Keratinocyte (primary cell): Measurements from ENCODE around the gene MAPK8. TPM values are rescaled to one million over a fixed set of nuclear protein-coding genes. Genes with fewer than 3 reads are reported as not detected.

Source experiments
- DNase-seq: peaks from one replicate; pipeline ENCODE4 v3.0.0-alpha.2; 2011; ENCODE audit warnings: low read depth, missing footprints, low spot score
- FAIRE-seq: peaks from 2 replicates; lab custom pipeline; 2011; peaks lifted over from hg19 to GRCh38; lab: Jason Lieb, UNC
- H2AFZ ChIP-seq: 2 replicates; pipeline ENCODE4 v1.6.0; 2012; ENCODE audit warnings: low read length, control low read depth, inconsistent platforms; ENCODE audit not compliant: control insufficient read depth
- H3K27ac ChIP-seq: 2 replicates; pipeline ENCODE4 v1.5.1; 2011; ENCODE audit warnings: low read length; ENCODE audit not compliant: control insufficient read depth, insufficient read depth
- H3K27me3 ChIP-seq: 3 replicates; pipeline ENCODE4 v1.6.0; 2011; ENCODE audit warnings: low read length; ENCODE audit not compliant: control insufficient read depth, insufficient read depth; ENCODE audit errors: extremely low read depth
- H3K36me3 ChIP-seq, 2 experiments: 2 replicates in 1 of 2; 3 replicates in 1 of 2; pipeline ENCODE4 v1.5.1; 2011; ENCODE audit warnings: low read length in 2 of 2, mild to moderate bottlenecking in 1 of 2; ENCODE audit not compliant: control insufficient read depth in 2 of 2, insufficient read depth in 2 of 2; ENCODE audit errors: extremely low read depth in 1 of 2
- H3K4me1 ChIP-seq: 3 replicates; pipeline ENCODE4 v1.5.1; 2011; ENCODE audit warnings: low read length; ENCODE audit not compliant: control insufficient read depth, insufficient read depth; ENCODE audit errors: extremely low read depth
- H3K4me2 ChIP-seq: 3 replicates; pipeline ENCODE4 v1.6.0; 2011; ENCODE audit warnings: low read depth, low read length; ENCODE audit not compliant: control insufficient read depth, insufficient read depth; ENCODE audit errors: extremely low read depth
- H3K4me3 ChIP-seq, 3 experiments: fragments of 200-600 bp in 1 of 3; sonication (generic) in 1 of 3; 2 replicates in 2 of 3; 3 replicates in 1 of 3; pipeline ENCODE4 v1.5.1; 2011 to 2016; ENCODE audit warnings: low read length in 3 of 3, mild to moderate bottlenecking in 3 of 3, control low read depth in 2 of 3, inconsistent platforms in 1 of 3, low read depth in 1 of 3, mixed read lengths in 1 of 3, mixed run types in 1 of 3, moderate library complexity in 1 of 3; ENCODE audit not compliant: control insufficient read depth in 2 of 3, insufficient read depth in 2 of 3; ENCODE audit errors: extremely low read depth in 1 of 3
- H3K79me2 ChIP-seq: 2 replicates; pipeline ENCODE4 v1.6.0; 2012; ENCODE audit warnings: low read length; ENCODE audit not compliant: control insufficient read depth, insufficient read depth
- H3K9ac ChIP-seq: 3 replicates; pipeline ENCODE4 v1.6.0; 2011; ENCODE audit warnings: low read length; ENCODE audit not compliant: control insufficient read depth, insufficient read depth; ENCODE audit errors: extremely low read depth
- H3K9me1 ChIP-seq: 3 replicates; pipeline ENCODE4 v1.6.0; 2011; ENCODE audit warnings: low read length; ENCODE audit not compliant: control insufficient read depth, insufficient read depth; ENCODE audit errors: extremely low read depth
- H3K9me3 ChIP-seq: 2 replicates; pipeline ENCODE4 v1.5.1; 2012; ENCODE audit warnings: low read depth, low read length; ENCODE audit not compliant: control insufficient read depth
- H4K20me1 ChIP-seq: 3 replicates; pipeline ENCODE4 v1.6.0; 2011; ENCODE audit warnings: low read length; ENCODE audit not compliant: control insufficient read depth, insufficient read depth; ENCODE audit errors: extremely low read depth
- CTCF ChIP-seq, 3 experiments: IDR thresholded peaks in 1 of 3; conservative IDR thresholded peaks in 1 of 3; optimal IDR thresholded peaks in 1 of 3; 2 replicates in 2 of 3; 3 replicates in 1 of 3; pipeline versions ENCODE3 to v1.5.1; 2011; ENCODE audit warnings: low read length in 3 of 3, mild to moderate bottlenecking in 3 of 3, moderate library complexity in 2 of 3, control low read depth in 1 of 3, inconsistent platforms in 1 of 3; ENCODE audit not compliant: insufficient read depth in 2 of 3; ENCODE audit errors: extremely low read depth in 1 of 3
- EZH2 ChIP-seq: IDR thresholded peaks from one replicate; pipeline ENCODE4 v1.6.1; 2012; ENCODE audit warnings: inconsistent platforms, mild to moderate bottlenecking, low read length, moderate library complexity
- dilution Hi-C: fragments of 300-500 bp; cut with MboI; formaldehyde crosslinking; loops from one replicate; pipeline ENCODE4 v1.7.0; 2020; ENCODE audit warnings: low sequenced_read_pairs; ENCODE audit not compliant: extremely low pct_ligation_motif_present
- polyA plus RNA-seq, 5 experiments: library from polyadenylated mRNA; depleted of rRNA in 3 of 5; stranded (reverse) in 3 of 5; stranded (forward) in 1 of 5; unstranded in 1 of 5; fragments of >200 nt; gene quantifications; 1 replicate in 1 of 5; 2 replicates in 3 of 5; 3 replicates in 1 of 5; pipeline versions ENCODE4 v1.2.1 to v1.2.3, GENCODE V29; 2011 to 2012; ENCODE audit warnings: missing spikeins in 2 of 5, low read depth in 1 of 5, low replicate concordance in 1 of 5

Gene MAPK8
- polyA plus RNA-seq, 1 donor (not counting 4 experiments of a cell fraction or from before 2014, with no cell fraction given): 39.8 TPM

- FAIRE-seq: no peak
- no peak for DNase-seq
- dilution Hi-C loops: no loop called here
- Histone ChIP-seq H3K27ac (no peak overlapping the region), H3K4me2 (no peak overlapping the region), H3K27me3 (no peaks in the 10 kb centered on the region), H2AFZ (no peak overlapping the region), H3K79me2 (no peaks in the 10 kb centered on the region), H4K20me1 (no peaks in the 10 kb centered on the region), H3K9me1 (no peaks in the 10 kb centered on the region), H3K4me3 (no peak overlapping the region), H3K4me1 (no peaks in the 10 kb centered on the region), H3K9me3 (no peaks in the 10 kb centered on the region), H3K9ac (no peak overlapping the region), H3K36me3 (no peaks in the 10 kb centered on the region)
- TF ChIP-seq EZH2 (no peak), CTCF (optimal IDR thresholded peaks at IDR 0.05 in 1 of 3, IDR thresholded peaks at IDR 0.05 in 1 of 3, conservative IDR thresholded peaks at IDR 0.05 in 1 of 3; ENCODE audit: extremely low read depth in 1 of 3, insufficient read depth in 2 of 3, low read length in 3 of 3) (no peak)
Observed at GRCh38 chr10:48430402-48430993, 124.0 kb downstream of the MAPK8 start.

- TF ChIP-seq CTCF (optimal IDR thresholded peaks at IDR 0.05 in 1 of 3, IDR thresholded peaks at IDR 0.05 in 1 of 3, conservative IDR thresholded peaks at IDR 0.05 in 1 of 3; ENCODE audit: extremely low read depth in 1 of 3, insufficient read depth in 2 of 3, low read length in 3 of 3) (no peak), EZH2 (no peak)
- H4K20me1 ChIP-seq: no peaks in the 10 kb centered on the region
Observed at GRCh38 chr10:48431871-48432270, 125.4 kb downstream of the MAPK8 start.

More at GRCh38 chr10:48431871-48432270, 125.4 kb downstream of the MAPK8 start:
- Histone ChIP-seq H3K79me2 (no peaks in the 10 kb centered on the region), H3K4me2 (no peak overlapping the region), H3K9me1 (no peaks in the 10 kb centered on the region), H3K36me3 (no peaks in the 10 kb centered on the region), H3K9ac (no peak overlapping the region), H3K4me3 (no peak overlapping the region), H3K27ac (no peak overlapping the region), H3K9me3 (no peaks in the 10 kb centered on the region), H3K4me1 (no peaks in the 10 kb centered on the region), H2AFZ (no peak overlapping the region), H3K27me3 (no peaks in the 10 kb centered on the region)
- DNase-seq: no peak
- dilution Hi-C loops: no loop called here
- no peak for FAIRE-seq
